H9 (cell line): ENCODE measurements around the gene ZSCAN18. TPM values are rescaled to one million over a fixed set of nuclear protein-coding genes. Genes with fewer than 3 reads are reported as not detected.

Experiments used
- DNase-seq: peaks from one replicate; pipeline ENCODE4 v3.0.0-alpha.2; 2017
- H2AFZ ChIP-seq: one replicate; pipeline ENCODE4 v1.6.1; 2013; ENCODE audit warnings: mild to moderate bottlenecking, low read length, control low read depth, moderate library complexity
- H2AK5ac ChIP-seq: 2 replicates; pipeline ENCODE4 v1.6.1; 2013; ENCODE audit warnings: low read length, control low read depth, mixed read lengths; ENCODE audit not compliant: insufficient read length
- H2BK120ac ChIP-seq: one replicate; pipeline ENCODE4 v1.6.1; 2013; ENCODE audit warnings: low read depth, mild to moderate bottlenecking, low read length, control low read depth, inconsistent platforms; ENCODE audit not compliant: poor library complexity, severe bottlenecking
- H2BK12ac ChIP-seq: 2 replicates; pipeline ENCODE4 v1.6.1; 2013; ENCODE audit warnings: low read length, control low read depth, mixed read lengths, low read depth; ENCODE audit not compliant: insufficient read length
- H2BK15ac ChIP-seq: 2 replicates; pipeline ENCODE4 v1.6.1; 2013; ENCODE audit warnings: low read depth, low read length, control low read depth
- H2BK20ac ChIP-seq: one replicate; pipeline ENCODE4 v1.6.1; 2013; ENCODE audit warnings: low read depth, mild to moderate bottlenecking, low read length, control low read depth, inconsistent platforms; ENCODE audit not compliant: poor library complexity, severe bottlenecking
- H2BK5ac ChIP-seq: 2 replicates; pipeline ENCODE4 v1.6.1; 2013; ENCODE audit warnings: low read length, control low read depth, mixed read lengths; ENCODE audit not compliant: insufficient read length
- H3K14ac ChIP-seq: 2 replicates; pipeline ENCODE4 v1.6.1; 2013; ENCODE audit warnings: low read length, control low read depth; ENCODE audit not compliant: insufficient read depth
- H3K18ac ChIP-seq: 2 replicates; pipeline ENCODE4 v1.6.1; 2013; ENCODE audit warnings: low read depth, mild to moderate bottlenecking, mixed read lengths, low read length, control low read depth; ENCODE audit not compliant: insufficient read length
- H3K23ac ChIP-seq: 2 replicates; pipeline ENCODE4 v1.6.1; 2013; ENCODE audit warnings: low read length, control low read depth, mixed read lengths, low read depth; ENCODE audit not compliant: insufficient read length
- H3K23me2 ChIP-seq: 2 replicates; pipeline ENCODE4 v1.6.1; 2013; ENCODE audit warnings: low read depth, mild to moderate bottlenecking, mixed read lengths, low read length, control low read depth; ENCODE audit not compliant: insufficient read length, poor library complexity, severe bottlenecking
- H3K27ac ChIP-seq: 2 replicates; pipeline ENCODE4 v1.5.1; 2013; ENCODE audit warnings: low read length, control low read depth, mixed read lengths, low read depth; ENCODE audit not compliant: insufficient read length
- H3K27me3 ChIP-seq: 2 replicates; pipeline ENCODE4 v1.6.1; 2013; ENCODE audit warnings: low read length, control low read depth, inconsistent platforms; ENCODE audit not compliant: insufficient read depth
- H3K4ac ChIP-seq: 2 replicates; pipeline ENCODE4 v1.6.1; 2013; ENCODE audit warnings: low read depth, mild to moderate bottlenecking, control low read depth, inconsistent platforms, low read length, moderate library complexity
- H3K4me1 ChIP-seq: 2 replicates; pipeline ENCODE4 v1.6.1; 2013; ENCODE audit warnings: low read length, control low read depth, inconsistent platforms; ENCODE audit not compliant: insufficient read depth
- H3K4me2 ChIP-seq: 2 replicates; pipeline ENCODE4 v1.6.1; 2013; ENCODE audit warnings: low read length, control low read depth, mixed read lengths; ENCODE audit not compliant: insufficient read length, insufficient read depth
- H3K56ac ChIP-seq: 2 replicates; pipeline ENCODE4 v1.6.1; 2013; ENCODE audit warnings: low read depth, mild to moderate bottlenecking, mixed read lengths, low read length, control low read depth; ENCODE audit not compliant: insufficient read length
- H3K79me1 ChIP-seq: 2 replicates; pipeline ENCODE4 v1.6.1; 2013; ENCODE audit warnings: low read depth, mild to moderate bottlenecking, moderate library complexity, low read length, control low read depth, inconsistent platforms; ENCODE audit not compliant: insufficient read depth, poor library complexity, severe bottlenecking
- H3K79me2 ChIP-seq: 2 replicates; pipeline ENCODE4 v1.6.1; 2013; ENCODE audit warnings: low read length, control low read depth, inconsistent platforms; ENCODE audit not compliant: insufficient read depth
- H3K9ac ChIP-seq: 2 replicates; pipeline ENCODE4 v1.6.1; 2013; ENCODE audit warnings: low read length, control low read depth, mixed read lengths; ENCODE audit not compliant: insufficient read length; ENCODE audit errors: extremely low read depth
- H3K9me3 ChIP-seq: one replicate; pipeline ENCODE4 v1.6.1; 2013; ENCODE audit warnings: low read depth, low read length, inconsistent platforms; ENCODE audit not compliant: control insufficient read depth
- H3T11ph ChIP-seq: one replicate; pipeline ENCODE4 v1.6.1; 2013; ENCODE audit warnings: mild to moderate bottlenecking, low read length, control low read depth, inconsistent platforms
- H4K20me1 ChIP-seq: one replicate; pipeline ENCODE4 v1.6.1; 2013; ENCODE audit not compliant: control insufficient read depth, insufficient read length, insufficient read depth
- H4K5ac ChIP-seq: 2 replicates; pipeline ENCODE4 v1.6.1; 2013; ENCODE audit warnings: low read depth, mild to moderate bottlenecking, mixed read lengths, low read length, control low read depth; ENCODE audit not compliant: insufficient read length
- H4K8ac ChIP-seq: replicated peaks from 2 replicates; pipeline ENCODE4 v1.6.1; 2013; ENCODE audit warnings: low read length, control low read depth, mixed read lengths, low read depth; ENCODE audit not compliant: insufficient read length
- H4K91ac ChIP-seq: 2 replicates; pipeline ENCODE4 v1.6.1; 2013; ENCODE audit warnings: low read depth, mild to moderate bottlenecking, moderate library complexity, mixed read lengths, low read length, control low read depth; ENCODE audit not compliant: insufficient read length
- H3K27ac Mint-ChIP-seq, 3 experiments: 2 replicates in 2 of 3; 3 replicates in 1 of 3; pipeline ENCODE4 v1.8.0; 2020 to 2021; ENCODE audit warnings: mixed read lengths in 3 of 3, mild to moderate bottlenecking in 1 of 3, moderate library complexity in 1 of 3
- H3K27me3 Mint-ChIP-seq: 2 replicates; pipeline ENCODE4 v1.8.0; 2021; ENCODE audit warnings: low read depth, mild to moderate bottlenecking, moderate library complexity, mixed read lengths
- H3K36me3 Mint-ChIP-seq, 3 experiments: 2 replicates in 2 of 3; 3 replicates in 1 of 3; pipeline ENCODE4 v1.8.0; 2020 to 2021; ENCODE audit warnings: low read depth in 3 of 3, mixed read lengths in 3 of 3; ENCODE audit not compliant: insufficient read depth in 1 of 3
- H3K4me1 Mint-ChIP-seq, 2 experiments: 2 replicates each; pipeline ENCODE4 v1.8.0; 2020; ENCODE audit warnings: mixed read lengths in 2 of 2
- H3K4me3 Mint-ChIP-seq, 2 experiments: 2 replicates in 1 of 2; 3 replicates in 1 of 2; pipeline ENCODE4 v1.8.0; 2020 to 2021; ENCODE audit warnings: mild to moderate bottlenecking in 2 of 2, mixed read lengths in 2 of 2, moderate library complexity in 1 of 2
- H3K9me3 Mint-ChIP-seq, 2 experiments: 2 replicates in 1 of 2; 3 replicates in 1 of 2; pipeline ENCODE4 v1.8.0; 2020; ENCODE audit warnings: mild to moderate bottlenecking in 2 of 2, mixed read lengths in 2 of 2, moderate library complexity in 1 of 2
- CTCF ChIP-seq: fragments of 200-600 bp; sonication (generic); conservative IDR thresholded peaks from 3 replicates; pipeline ENCODE4 v1.8.0; 2021; ENCODE audit warnings: antibody characterized with exemption, mild to moderate bottlenecking
- WGBS: extraction: QIAGEN DNeasy Blood & Tissue Kit; methylation state at CpG from one replicate; pipeline ENCODE4 v1.1.7; 2013; ENCODE audit warnings: missing lambda C conversion rate, low lambda C conversion rate, mixed read lengths; ENCODE audit not compliant: insufficient read length; ENCODE audit errors: extremely low coverage; 5-methylcytosine and 5-hydroxymethylcytosine counted together
- total RNA-seq: library from RNA; stranded (reverse); gene quantifications from 2 replicates; pipeline ENCODE4 v1.2.1, GENCODE V29; 2021

ZSCAN18 gene
- total RNA-seq, 1 experiment from 2014 or later = 40.1 TPM

DNA sequence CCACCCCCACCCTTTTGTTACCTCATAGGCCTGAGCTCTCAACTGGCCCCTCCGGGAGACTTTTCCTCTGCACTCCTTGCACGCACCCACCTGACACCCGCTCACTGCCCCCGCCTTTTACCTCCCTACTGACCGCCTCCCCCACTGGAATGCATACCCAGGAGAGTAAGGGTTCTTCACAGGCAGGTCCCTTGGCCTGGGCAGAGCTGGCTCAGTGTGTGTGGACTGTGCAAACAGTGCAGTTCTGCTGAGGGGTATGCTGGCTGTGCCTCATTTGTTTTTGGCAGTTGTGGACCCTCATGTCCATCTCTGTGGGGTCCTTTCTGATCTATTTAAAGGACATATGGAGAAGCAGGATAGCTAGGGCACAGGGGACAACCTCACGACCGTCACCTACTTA is 5.0 kb downstream of the ZSCAN18 start:
- no peak overlapping the region for H2BK5ac ChIP-seq
- H3K4ac ChIP-seq = no peak overlapping the region
- H3K27ac ChIP-seq = no peak overlapping the region
- H2BK15ac ChIP-seq = no peak overlapping the region
- no peak overlapping the region for H2AFZ ChIP-seq
- Mint-ChIP-seq H3K4me1 (peaks cover 5 to 12% of the 10 kb centered on the region in 2 experiments; a peak in 3 of 4 replicates), H3K27ac (peak overlapping the region in 2 of 3 experiments; percentile 23 to 77; a peak in 2 of 7 replicates), H3K9me3 (peaks cover 5 to 15% of the 10 kb centered on the region in 2 experiments), H3K36me3 (peaks cover 35 to 50% (median 44%) of the 10 kb centered on the region in 3 experiments), H3K27me3 (no peaks in the 10 kb centered on the region), H3K4me3 (no peak overlapping the region)
- H3K79me1 ChIP-seq = peaks cover 11% of the 10 kb centered on the region
- WGBS = no CpG with 5 or more reads among the region's 7 CpGs
- peaks cover 6% of the 10 kb centered on the region for H3K23me2 ChIP-seq
- no peak overlapping the region for H3T11ph ChIP-seq
- no peak overlapping the region for H2BK12ac ChIP-seq
- H3K9me3 ChIP-seq = no peaks in the 10 kb centered on the region
- H3K79me2 ChIP-seq = no peaks in the 10 kb centered on the region
- H2BK120ac ChIP-seq = no peak overlapping the region
- no peak for DNase-seq
- H4K20me1 ChIP-seq = no peaks in the 10 kb centered on the region
- peaks cover 4% of the 10 kb centered on the region; the same call in 1 of the 2 replicates for H3K4me1 ChIP-seq
- no peak overlapping the region for H3K14ac ChIP-seq
- H3K23ac ChIP-seq = no peak overlapping the region
- H3K56ac ChIP-seq = no peak overlapping the region
- no peaks in the 10 kb centered on the region for H3K27me3 ChIP-seq
- no peak overlapping the region for H2BK20ac ChIP-seq
- H3K9ac ChIP-seq = no peak overlapping the region
- no peak overlapping the region for H2AK5ac ChIP-seq
- H4K5ac ChIP-seq = no peak overlapping the region
- H3K18ac ChIP-seq = no peak overlapping the region
- no peak overlapping the region for H4K8ac ChIP-seq
- no peak overlapping the region for H3K4me2 ChIP-seq
- TF ChIP-seq CTCF = no peak
- no peak overlapping the region for H4K91ac ChIP-seq
